ENCODE results near the gene KANSL3.

The KANSL3 gene

GRCh38 chr2:96616128-96616527 lies 22.0 kb downstream of the KANSL3 start:
- Histone ChIP-seq H3K9me3 (ENCODE audit: control insufficient read depth, low read length) (no peaks in the 10 kb centered on the region), H3K27ac (ENCODE audit: insufficient read depth, low read length, poor library complexity, severe bottlenecking) (no peak overlapping the region), H3K36me3 (ENCODE audit: control insufficient read depth, insufficient read depth, low read length) (peaks cover 39% of the 10 kb centered on the region), H3K27me3 (replicated peaks; ENCODE audit: control insufficient read depth, insufficient read depth, low read length, poor library complexity, severe bottlenecking) (no peaks in the 10 kb centered on the region), H3K4me3 (ENCODE audit: insufficient read depth, low read depth, low read length, poor library complexity, severe bottlenecking) (no peak overlapping the region), H3K4me1 (ENCODE audit: control insufficient read depth, insufficient read depth, low read length, poor library complexity, severe bottlenecking) (no peaks in the 10 kb centered on the region)
- no peak for DNase-seq

GRCh38 chr2:96608469-96609455 lies 29.4 kb downstream of the KANSL3 start:
- H3K36me3 ChIP-seq (ENCODE audit: control insufficient read depth, insufficient read depth, low read length): peaks cover 95% of the 10 kb centered on the region
- H3K27ac ChIP-seq (ENCODE audit: insufficient read depth, low read length, poor library complexity, severe bottlenecking): no peak overlapping the region
- no peak for DNase-seq

GRCh38 chr2:96604104-96604503 lies 34.0 kb downstream of the KANSL3 start:
- Histone ChIP-seq H3K4me3 (ENCODE audit: insufficient read depth, low read depth, low read length, poor library complexity, severe bottlenecking) (no peak overlapping the region), H3K27ac (ENCODE audit: insufficient read depth, low read length, poor library complexity, severe bottlenecking) (no peak overlapping the region), H3K36me3 (ENCODE audit: control insufficient read depth, insufficient read depth, low read length) (peaks cover 88% of the 10 kb centered on the region), H3K9me3 (ENCODE audit: control insufficient read depth, low read length) (no peaks in the 10 kb centered on the region), H3K4me1 (ENCODE audit: control insufficient read depth, insufficient read depth, low read length, poor library complexity, severe bottlenecking) (no peaks in the 10 kb centered on the region), H3K27me3 (replicated peaks; ENCODE audit: control insufficient read depth, insufficient read depth, low read length, poor library complexity, severe bottlenecking) (no peaks in the 10 kb centered on the region)
- no peak for DNase-seq

More at GRCh38 chr2:96608469-96609455, 29.4 kb downstream of the KANSL3 start:
- Histone ChIP-seq H3K4me3 (ENCODE audit: insufficient read depth, low read depth, low read length, poor library complexity, severe bottlenecking) (no peak overlapping the region), H3K9me3 (ENCODE audit: control insufficient read depth, low read length) (no peaks in the 10 kb centered on the region), H3K27me3 (replicated peaks; ENCODE audit: control insufficient read depth, insufficient read depth, low read length, poor library complexity, severe bottlenecking) (no peaks in the 10 kb centered on the region), H3K4me1 (ENCODE audit: control insufficient read depth, insufficient read depth, low read length, poor library complexity, severe bottlenecking) (no peaks in the 10 kb centered on the region)

- no peak overlapping the region for H3K27ac ChIP-seq (ENCODE audit: insufficient read depth, low read length, poor library complexity, severe bottlenecking)
- no peak for DNase-seq
- no peaks in the 10 kb centered on the region for H3K9me3 ChIP-seq (ENCODE audit: control insufficient read depth, low read length)
- H3K36me3 ChIP-seq (ENCODE audit: control insufficient read depth, insufficient read depth, low read length): peaks cover 83% of the 10 kb centered on the region
- no peaks in the 10 kb centered on the region for H3K27me3 ChIP-seq (replicated peaks; ENCODE audit: control insufficient read depth, insufficient read depth, low read length, poor library complexity, severe bottlenecking)
- no peak overlapping the region for H3K4me3 ChIP-seq (ENCODE audit: insufficient read depth, low read depth, low read length, poor library complexity, severe bottlenecking)
- H3K4me1 ChIP-seq (ENCODE audit: control insufficient read depth, insufficient read depth, low read length, poor library complexity, severe bottlenecking): no peaks in the 10 kb centered on the region
These were observed 35.7 kb downstream of the KANSL3 start for GRCh38 chr2:96602330-96602823.

GRCh38 chr2:96601382-96602292 lies 36.5 kb downstream of the KANSL3 start:
- Histone ChIP-seq H3K27ac (ENCODE audit: insufficient read depth, low read length, poor library complexity, severe bottlenecking) (no peak overlapping the region), H3K27me3 (replicated peaks; ENCODE audit: control insufficient read depth, insufficient read depth, low read length, poor library complexity, severe bottlenecking) (no peaks in the 10 kb centered on the region), H3K4me1 (ENCODE audit: control insufficient read depth, insufficient read depth, low read length, poor library complexity, severe bottlenecking) (no peaks in the 10 kb centered on the region), H3K9me3 (ENCODE audit: control insufficient read depth, low read length) (no peaks in the 10 kb centered on the region), H3K36me3 (ENCODE audit: control insufficient read depth, insufficient read depth, low read length) (peaks cover 77% of the 10 kb centered on the region), H3K4me3 (ENCODE audit: insufficient read depth, low read depth, low read length, poor library complexity, severe bottlenecking) (no peak overlapping the region)
- DNase-seq: no peak

GRCh38 chr2:96599941-96600340 lies 38.2 kb downstream of the KANSL3 start:
- Histone ChIP-seq H3K9me3 (ENCODE audit: control insufficient read depth, low read length) (no peaks in the 10 kb centered on the region), H3K27me3 (replicated peaks; ENCODE audit: control insufficient read depth, insufficient read depth, low read length, poor library complexity, severe bottlenecking) (no peaks in the 10 kb centered on the region), H3K27ac (ENCODE audit: insufficient read depth, low read length, poor library complexity, severe bottlenecking) (no peak overlapping the region), H3K4me3 (ENCODE audit: insufficient read depth, low read depth, low read length, poor library complexity, severe bottlenecking) (no peak overlapping the region), H3K36me3 (ENCODE audit: control insufficient read depth, insufficient read depth, low read length) (peaks cover 75% of the 10 kb centered on the region), H3K4me1 (ENCODE audit: control insufficient read depth, insufficient read depth, low read length, poor library complexity, severe bottlenecking) (peaks cover 5% of the 10 kb centered on the region)
- no peak for DNase-seq

- no peak overlapping the region for H3K4me3 ChIP-seq (ENCODE audit: insufficient read depth, low read depth, low read length, poor library complexity, severe bottlenecking)
- H3K4me1 ChIP-seq (ENCODE audit: control insufficient read depth, insufficient read depth, low read length, poor library complexity, severe bottlenecking): peaks cover 20% of the 10 kb centered on the region
- DNase-seq: no peak
- no peaks in the 10 kb centered on the region for H3K27me3 ChIP-seq (replicated peaks; ENCODE audit: control insufficient read depth, insufficient read depth, low read length, poor library complexity, severe bottlenecking)
- peaks cover 61% of the 10 kb centered on the region for H3K36me3 ChIP-seq (ENCODE audit: control insufficient read depth, insufficient read depth, low read length)
- H3K27ac ChIP-seq (ENCODE audit: insufficient read depth, low read length, poor library complexity, severe bottlenecking): no peak overlapping the region
- no peaks in the 10 kb centered on the region for H3K9me3 ChIP-seq (ENCODE audit: control insufficient read depth, low read length)
These were observed 41.5 kb downstream of the KANSL3 start for GRCh38 chr2:96596596-96596995.

- Histone ChIP-seq H3K36me3 (ENCODE audit: control insufficient read depth, insufficient read depth, low read length) (peaks cover 49% of the 10 kb centered on the region), H3K27me3 (replicated peaks; ENCODE audit: control insufficient read depth, insufficient read depth, low read length, poor library complexity, severe bottlenecking) (no peaks in the 10 kb centered on the region), H3K9me3 (ENCODE audit: control insufficient read depth, low read length) (no peaks in the 10 kb centered on the region), H3K4me3 (ENCODE audit: insufficient read depth, low read depth, low read length, poor library complexity, severe bottlenecking) (no peak overlapping the region), H3K27ac (ENCODE audit: insufficient read depth, low read length, poor library complexity, severe bottlenecking) (peak overlapping the region; percentile 47), H3K4me1 (ENCODE audit: control insufficient read depth, insufficient read depth, low read length, poor library complexity, severe bottlenecking) (peaks cover 20% of the 10 kb centered on the region)
- DNase-seq: peak in 1 of 3 donors; percentile 8
These were observed 43.4 kb downstream of the KANSL3 start for GRCh38 chr2:96594691-96595152.

- no peaks in the 10 kb centered on the region for H3K9me3 ChIP-seq (ENCODE audit: control insufficient read depth, low read length)
- H3K27me3 ChIP-seq (replicated peaks; ENCODE audit: control insufficient read depth, insufficient read depth, low read length, poor library complexity, severe bottlenecking): no peaks in the 10 kb centered on the region
- H3K4me1 ChIP-seq (ENCODE audit: control insufficient read depth, insufficient read depth, low read length, poor library complexity, severe bottlenecking): peaks cover 20% of the 10 kb centered on the region
- no peak for DNase-seq
- peaks cover 47% of the 10 kb centered on the region for H3K36me3 ChIP-seq (ENCODE audit: control insufficient read depth, insufficient read depth, low read length)
- peak overlapping the region; percentile 47 for H3K27ac ChIP-seq (ENCODE audit: insufficient read depth, low read length, poor library complexity, severe bottlenecking)
- H3K4me3 ChIP-seq (ENCODE audit: insufficient read depth, low read depth, low read length, poor library complexity, severe bottlenecking): no peak overlapping the region
These were observed 43.8 kb downstream of the KANSL3 start for GRCh38 chr2:96594282-96594681.
